UCSD-AML1 (cell line): Measurements from ENCODE around the gene DMC1.
"Not testable (repeated sequence)": the region's sequence is repeated elsewhere in the genome, so short reads cannot be mapped to it uniquely, and the experiment has no call there.

Source experiments
- DNase-seq: peaks from one replicate; lab custom pipeline; 2025; ENCODE audit not compliant: unreplicated experiment; lab: John Stamatoyannopoulos, UW

DMC1 gene

GRCh38 chr22:38470179-38470578 lies 99.8 kb downstream of the DMC1 start:
- DNase-seq = not testable (repeated sequence)

DNA sequence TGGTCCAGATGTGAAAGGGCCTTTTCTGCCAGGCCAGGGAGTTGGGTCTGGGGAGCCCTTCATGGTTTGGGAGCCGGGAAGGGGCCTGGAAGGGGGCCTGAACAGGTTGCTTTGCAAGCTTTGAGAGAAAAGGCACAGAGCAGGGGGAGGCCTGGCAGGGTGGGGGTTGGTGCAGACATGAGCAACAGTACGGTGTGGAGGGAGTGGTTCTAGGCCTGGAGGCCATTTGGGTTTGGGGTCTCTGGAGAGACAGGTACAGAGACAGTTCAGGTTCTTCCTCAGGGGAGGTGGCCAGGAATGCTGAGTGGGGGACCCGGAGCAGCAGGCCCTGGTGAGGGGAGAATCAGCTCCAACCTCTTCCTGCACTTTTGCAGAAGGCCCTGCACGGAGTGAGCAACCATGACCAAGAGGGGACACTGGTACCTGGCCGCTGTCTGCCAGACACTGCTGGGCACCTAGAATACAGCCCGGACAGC lies 100.6 kb downstream of the DMC1 start:
- no peak for DNase-seq
